ENCODE results near the gene SETD4.

Gene SETD4

GRCh38 chr21:36023092-36023480 is 37.2 kb downstream of the SETD4 start:
- no peak for FAIRE-seq
- DNase-seq (ENCODE audit: insufficient read length, low spot score) = no peak
- TF ChIP-seq, protein P1, sequence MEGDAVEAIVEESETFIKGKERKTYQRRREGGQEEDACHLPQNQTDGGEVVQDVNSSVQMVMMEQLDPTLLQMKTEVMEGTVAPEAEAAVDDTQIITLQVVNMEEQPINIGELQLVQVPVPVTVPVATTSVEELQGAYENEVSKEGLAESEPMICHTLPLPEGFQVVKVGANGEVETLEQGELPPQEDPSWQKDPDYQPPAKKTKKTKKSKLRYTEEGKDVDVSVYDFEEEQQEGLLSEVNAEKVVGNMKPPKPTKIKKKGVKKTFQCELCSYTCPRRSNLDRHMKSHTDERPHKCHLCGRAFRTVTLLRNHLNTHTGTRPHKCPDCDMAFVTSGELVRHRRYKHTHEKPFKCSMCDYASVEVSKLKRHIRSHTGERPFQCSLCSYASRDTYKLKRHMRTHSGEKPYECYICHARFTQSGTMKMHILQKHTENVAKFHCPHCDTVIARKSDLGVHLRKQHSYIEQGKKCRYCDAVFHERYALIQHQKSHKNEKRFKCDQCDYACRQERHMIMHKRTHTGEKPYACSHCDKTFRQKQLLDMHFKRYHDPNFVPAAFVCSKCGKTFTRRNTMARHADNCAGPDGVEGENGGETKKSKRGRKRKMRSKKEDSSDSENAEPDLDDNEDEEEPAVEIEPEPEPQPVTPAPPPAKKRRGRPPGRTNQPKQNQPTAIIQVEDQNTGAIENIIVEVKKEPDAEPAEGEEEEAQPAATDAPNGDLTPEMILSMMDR (IDR thresholded peaks at IDR 0.05; ENCODE audit: insufficient read depth, missing control alignments) = no peak

DNA sequence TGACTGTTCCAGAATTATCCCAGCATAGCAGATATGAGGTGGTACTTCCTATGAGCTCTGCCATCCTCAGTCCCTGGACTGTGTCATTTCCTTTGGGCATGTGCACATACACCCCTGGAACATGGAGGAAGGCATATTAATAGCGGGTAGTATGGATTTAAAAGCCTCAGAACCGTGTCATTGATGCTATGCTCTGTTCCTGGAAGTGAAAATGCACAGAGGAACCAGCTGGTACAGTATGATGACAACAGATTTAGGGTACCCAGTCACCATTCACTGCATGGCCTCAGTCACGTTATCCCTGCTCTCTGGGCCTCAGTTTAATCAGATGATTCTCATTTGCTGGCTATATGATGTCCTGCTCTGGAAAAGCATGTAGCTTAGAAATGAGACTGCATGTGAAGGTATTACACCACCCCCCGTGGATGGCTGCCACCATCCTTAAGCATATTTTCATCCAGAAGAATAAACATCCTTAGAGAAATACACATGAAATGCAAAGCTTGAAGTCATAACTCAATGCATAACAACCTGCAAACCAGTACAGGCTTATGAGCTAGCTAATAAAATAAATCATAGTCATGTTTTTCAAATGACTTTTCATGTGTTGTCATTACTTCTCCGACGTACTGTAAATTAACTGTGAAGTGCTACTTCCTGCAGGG is 37.8 kb downstream of the SETD4 start:
- TF ChIP-seq, protein P1 (IDR thresholded peaks at IDR 0.05; ENCODE audit: insufficient read depth, missing control alignments) = no peak
- DNase-seq (ENCODE audit: insufficient read length, low spot score) (no peak), FAIRE-seq (no peak)

GRCh38 chr21:36021251-36021837 is 39.0 kb downstream of the SETD4 start:
- TF ChIP-seq, protein P1 (IDR thresholded peaks at IDR 0.05; ENCODE audit: insufficient read depth, missing control alignments) = no peak
- FAIRE-seq (no peak), DNase-seq (ENCODE audit: insufficient read length, low spot score) (no peak)

GRCh38 chr21:36015045-36015444 is 45.3 kb downstream of the SETD4 start:
- TF ChIP-seq, protein P1 (IDR thresholded peaks at IDR 0.05; ENCODE audit: insufficient read depth, missing control alignments) = no peak
- DNase-seq (ENCODE audit: insufficient read length, low spot score) = no peak
- no peak for FAIRE-seq

DNA sequence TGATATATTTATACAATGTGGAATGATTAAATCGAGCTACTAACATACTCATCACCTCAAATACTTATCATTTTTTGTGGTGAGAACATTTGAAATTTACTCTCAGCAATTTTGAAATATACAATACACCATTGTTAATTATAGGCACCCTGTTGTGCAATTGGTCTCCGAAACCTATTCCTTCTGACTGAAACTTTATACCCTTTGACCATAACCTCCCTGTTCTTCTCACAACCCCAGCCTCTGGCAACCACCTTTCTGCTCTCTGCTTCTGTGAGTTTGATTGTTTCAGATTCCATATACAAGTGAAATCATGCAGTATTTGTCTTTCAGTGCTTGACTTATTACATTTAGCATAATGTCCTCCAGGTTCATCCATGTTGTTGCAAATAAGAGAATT is 49.5 kb downstream of the SETD4 start:
- TF ChIP-seq, protein P1 (IDR thresholded peaks at IDR 0.05; ENCODE audit: insufficient read depth, missing control alignments) = no peak
- DNase-seq (ENCODE audit: insufficient read length, low spot score) = no peak
- no peak for FAIRE-seq

DNA sequence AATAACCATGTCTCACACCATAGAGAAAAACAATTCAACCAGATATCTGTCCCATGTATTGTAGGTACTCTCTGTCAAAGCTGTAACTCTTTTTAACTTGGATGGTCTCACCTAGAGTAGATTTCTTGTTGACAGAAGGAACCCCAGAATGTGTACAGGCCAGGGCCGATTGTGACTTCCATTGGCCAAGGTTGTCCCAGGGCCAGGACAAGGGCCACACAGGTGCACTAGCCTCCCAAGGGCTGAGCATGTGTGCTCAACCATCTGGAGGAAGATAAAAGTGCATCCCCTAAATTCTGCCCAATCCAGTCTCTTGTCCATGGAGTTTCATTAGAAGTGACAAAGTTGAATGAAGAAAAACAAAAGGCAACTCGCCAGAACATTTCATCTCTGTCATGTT is 51.8 kb downstream of the SETD4 start:
- TF ChIP-seq, protein P1 (IDR thresholded peaks at IDR 0.05; ENCODE audit: insufficient read depth, missing control alignments) = no peak
- FAIRE-seq (no peak), DNase-seq (ENCODE audit: insufficient read length, low spot score) (no peak)

GRCh38 chr21:36005879-36006400 is 54.4 kb downstream of the SETD4 start:
- TF ChIP-seq, protein P1 (IDR thresholded peaks at IDR 0.05; ENCODE audit: insufficient read depth, missing control alignments) = no peak
- no peak for FAIRE-seq
- DNase-seq (ENCODE audit: insufficient read length, low spot score) = no peak
